ENCODE data around the gene TMEM72.

DNA sequence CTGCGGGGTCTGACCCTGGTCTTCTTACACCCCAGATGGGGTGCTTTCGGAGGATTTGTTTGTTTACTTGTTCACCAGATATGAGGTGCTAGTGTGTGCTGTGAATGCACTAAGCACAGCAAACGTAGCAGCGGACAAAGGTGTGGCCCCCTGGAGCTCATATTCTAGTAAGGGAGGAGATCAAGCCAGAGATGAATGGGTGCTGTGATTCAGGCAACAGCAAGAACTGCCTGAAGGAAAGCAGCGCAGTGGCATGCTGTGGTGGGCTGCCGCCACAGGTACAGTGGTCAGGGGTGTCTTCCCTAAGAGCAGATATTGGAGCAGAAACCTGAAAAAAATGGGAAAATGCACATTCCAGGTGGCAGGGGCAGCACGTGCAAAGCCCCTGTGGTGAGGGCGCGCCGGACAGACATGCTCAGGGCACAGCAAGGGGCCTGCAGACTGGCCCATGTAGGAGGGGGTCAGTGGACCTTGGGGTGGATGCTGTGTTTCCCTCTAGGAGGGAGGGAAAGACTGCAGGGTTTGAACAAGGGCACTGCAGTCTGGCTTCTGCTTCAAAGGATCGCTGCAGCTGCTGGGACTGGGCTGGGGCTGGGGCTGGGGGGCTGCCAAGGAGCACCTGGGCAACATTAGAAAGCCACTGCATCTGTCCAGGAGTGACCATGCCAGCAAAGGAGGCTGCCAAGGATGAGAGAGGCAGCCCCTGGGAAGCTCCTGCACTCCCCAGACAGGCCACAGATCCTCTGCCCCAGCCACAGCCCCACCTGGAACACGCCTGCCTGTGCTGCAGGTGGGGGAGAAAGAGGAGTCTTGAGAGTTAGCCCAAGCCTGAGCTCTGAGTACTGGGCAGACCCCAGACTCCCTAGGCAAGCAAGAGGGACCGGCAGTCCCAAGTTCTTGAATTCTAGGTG lies 68.4 kb downstream of the TMEM72 start:
- TF ChIP-seq, protein P1, sequence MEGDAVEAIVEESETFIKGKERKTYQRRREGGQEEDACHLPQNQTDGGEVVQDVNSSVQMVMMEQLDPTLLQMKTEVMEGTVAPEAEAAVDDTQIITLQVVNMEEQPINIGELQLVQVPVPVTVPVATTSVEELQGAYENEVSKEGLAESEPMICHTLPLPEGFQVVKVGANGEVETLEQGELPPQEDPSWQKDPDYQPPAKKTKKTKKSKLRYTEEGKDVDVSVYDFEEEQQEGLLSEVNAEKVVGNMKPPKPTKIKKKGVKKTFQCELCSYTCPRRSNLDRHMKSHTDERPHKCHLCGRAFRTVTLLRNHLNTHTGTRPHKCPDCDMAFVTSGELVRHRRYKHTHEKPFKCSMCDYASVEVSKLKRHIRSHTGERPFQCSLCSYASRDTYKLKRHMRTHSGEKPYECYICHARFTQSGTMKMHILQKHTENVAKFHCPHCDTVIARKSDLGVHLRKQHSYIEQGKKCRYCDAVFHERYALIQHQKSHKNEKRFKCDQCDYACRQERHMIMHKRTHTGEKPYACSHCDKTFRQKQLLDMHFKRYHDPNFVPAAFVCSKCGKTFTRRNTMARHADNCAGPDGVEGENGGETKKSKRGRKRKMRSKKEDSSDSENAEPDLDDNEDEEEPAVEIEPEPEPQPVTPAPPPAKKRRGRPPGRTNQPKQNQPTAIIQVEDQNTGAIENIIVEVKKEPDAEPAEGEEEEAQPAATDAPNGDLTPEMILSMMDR (IDR thresholded peaks at IDR 0.05; ENCODE audit: poor library complexity), result no peak
- TF ChIP-seq EZH2 (IDR thresholded peaks at IDR 0.05; ENCODE audit: borderline replicate concordance), result no peak

Measured in hepatocyte (in vitro differentiated cells).